Posterior cingulate gyrus (tissue), 11 donors: Measurements from ENCODE around the gene MORN1.
"Not testable (repeated sequence)": the region's sequence is repeated elsewhere in the genome, so short reads cannot be mapped to it uniquely, and the experiment has no call there.

Experiments used
- DNase-seq, 10 donors: peaks; one replicate each; pipeline versions ENCODE4 v3.0.0 to v3.0.0-alpha.2; 2020 to 2021; ENCODE audit warnings: mixed read lengths in 3 of 10
- intact Hi-C: fragments of 100-400 bp; cut with DNase I; formaldehyde crosslinking; loops from one replicate; pipeline ENCODE4 v1.15.1; 2023

MORN1 gene

GRCh38 chr1:2302292-2302925 lies 88.9 kb downstream of the MORN1 start:
- DNase-seq, result no peak
- intact Hi-C loops, result no loop called here

- intact Hi-C loops, result no loop called here
- no peak for DNase-seq
These were observed 89.6 kb downstream of the MORN1 start for GRCh38 chr1:2301607-2302291.

- intact Hi-C loops, result no loop called here
- DNase-seq, result peak in 6 of 10 donors; percentile 46 to 94 (median 56)
These were observed 90.3 kb downstream of the MORN1 start for GRCh38 chr1:2300851-2301606.

GRCh38 chr1:2300004-2300771 lies 91.2 kb downstream of the MORN1 start:
- intact Hi-C loops, result no loop called here
- no peak for DNase-seq

DNA sequence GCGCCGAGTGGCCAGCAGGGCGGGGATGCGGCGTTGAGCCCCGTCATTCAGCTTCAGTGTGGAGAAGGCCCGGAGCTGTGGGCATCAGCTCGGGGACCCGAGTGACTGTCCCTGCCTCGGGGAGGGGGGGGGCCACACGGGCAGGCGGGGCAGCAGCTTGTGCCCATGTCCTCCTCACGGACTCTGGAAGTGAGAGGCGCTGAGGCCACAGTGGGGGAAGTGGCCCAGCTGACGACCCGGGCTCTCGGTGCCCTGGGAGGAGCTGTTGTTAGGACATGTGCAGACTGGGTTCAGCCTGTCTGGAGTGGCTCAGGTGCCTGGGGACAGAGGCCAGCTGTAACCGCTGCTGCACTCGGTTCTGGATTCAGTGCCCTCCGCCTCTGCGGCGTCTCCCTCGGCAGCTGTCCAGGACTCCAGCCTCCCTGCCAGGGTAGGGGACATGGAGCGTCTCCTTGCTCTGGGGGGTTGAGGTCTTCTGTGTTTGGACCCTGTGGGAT lies 92.2 kb downstream of the MORN1 start:
- DNase-seq, result no peak
- intact Hi-C loops, result no loop called here

DNA sequence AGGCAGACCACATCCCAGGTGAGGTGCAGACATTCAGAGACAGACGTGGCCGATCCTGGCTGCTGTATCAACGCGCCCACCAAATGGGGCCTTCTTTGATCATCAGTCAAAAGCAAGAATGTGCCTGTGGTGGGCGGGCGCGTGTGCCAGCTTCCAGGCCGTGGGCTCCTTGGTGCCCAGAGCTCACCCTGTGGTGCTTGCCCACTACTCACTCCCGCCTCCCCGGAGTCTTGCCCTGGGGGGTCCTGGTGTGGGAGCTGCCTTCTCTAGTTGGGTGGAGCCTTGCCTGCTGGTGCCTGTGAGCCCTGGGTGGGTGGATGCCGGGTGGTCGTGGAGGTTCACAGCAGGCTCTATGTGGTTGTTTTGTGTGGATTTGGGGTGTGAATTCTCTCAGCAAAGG lies 92.7 kb downstream of the MORN1 start:
- intact Hi-C loops, result no loop called here
- DNase-seq, result no peak

DNA sequence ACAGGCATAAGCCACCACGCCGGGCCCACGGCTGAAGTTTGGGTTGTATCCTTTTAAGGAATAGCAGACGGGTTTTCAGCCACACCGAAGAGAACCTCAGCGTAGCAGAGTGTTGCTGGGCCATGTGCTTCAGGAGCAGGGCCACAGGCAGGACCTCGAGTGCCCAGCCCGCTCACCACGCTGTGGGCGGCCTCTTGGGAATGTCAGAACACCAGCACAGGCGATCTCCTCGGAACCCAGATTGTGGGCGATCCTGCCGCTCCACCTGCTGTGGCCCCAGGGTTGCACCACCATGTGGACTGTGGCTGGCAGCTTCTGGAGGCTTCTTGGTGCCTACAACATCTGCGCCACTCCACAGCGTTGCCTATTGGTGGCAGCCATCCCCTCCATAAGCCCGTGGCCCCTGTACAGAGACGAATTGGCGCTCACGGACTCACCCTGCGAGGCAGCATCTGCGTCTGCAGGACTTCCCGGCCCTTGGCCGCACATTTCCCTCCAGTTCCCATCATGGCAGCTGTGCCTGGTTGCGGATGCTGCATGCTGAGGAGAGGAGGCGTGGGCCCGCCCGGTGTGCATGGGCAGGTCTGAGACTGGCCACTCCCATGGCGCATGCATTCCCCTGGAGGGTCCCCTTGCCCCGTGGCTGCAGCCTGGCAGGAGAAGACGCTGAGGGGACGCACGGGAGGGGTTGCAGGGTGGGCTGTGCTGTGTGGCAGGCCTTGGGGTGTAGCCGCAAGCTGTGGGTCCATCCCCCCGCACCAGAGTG lies 93.9 kb downstream of the MORN1 start:
- DNase-seq, result no peak
- intact Hi-C loops, result no loop called here

GRCh38 chr1:2296614-2297013 lies 94.7 kb downstream of the MORN1 start:
- intact Hi-C loops, result no loop called here
- DNase-seq, result no peak

- intact Hi-C loops, DNase-seq: not testable (repeated sequence)
These were observed 95.1 kb downstream of the MORN1 start for GRCh38 chr1:2296211-2296610.

DNA sequence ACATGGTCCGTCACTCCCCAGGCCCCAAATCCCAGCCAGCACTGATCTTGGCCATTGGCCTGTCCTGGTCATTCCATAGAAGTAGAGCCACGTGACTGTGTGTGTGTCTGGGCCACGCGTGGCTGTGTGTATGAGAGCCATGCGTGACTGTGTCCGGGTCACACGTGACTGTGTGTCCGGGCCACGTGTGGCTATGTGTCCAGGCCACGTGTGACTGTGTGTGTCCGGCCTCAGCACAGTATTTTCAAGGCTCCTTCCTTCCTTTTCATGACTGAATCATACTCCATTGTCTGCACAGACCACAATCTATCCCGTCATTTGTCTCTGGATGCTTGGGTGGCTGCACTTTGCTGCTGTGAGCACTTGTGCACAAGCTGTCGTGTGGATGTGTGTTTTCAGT lies 95.8 kb downstream of the MORN1 start:
- DNase-seq, result no peak
- intact Hi-C loops, result no loop called here

GRCh38 chr1:2294725-2295078 lies 96.7 kb downstream of the MORN1 start:
- intact Hi-C loops, result no loop called here
- DNase-seq, result no peak

DNA sequence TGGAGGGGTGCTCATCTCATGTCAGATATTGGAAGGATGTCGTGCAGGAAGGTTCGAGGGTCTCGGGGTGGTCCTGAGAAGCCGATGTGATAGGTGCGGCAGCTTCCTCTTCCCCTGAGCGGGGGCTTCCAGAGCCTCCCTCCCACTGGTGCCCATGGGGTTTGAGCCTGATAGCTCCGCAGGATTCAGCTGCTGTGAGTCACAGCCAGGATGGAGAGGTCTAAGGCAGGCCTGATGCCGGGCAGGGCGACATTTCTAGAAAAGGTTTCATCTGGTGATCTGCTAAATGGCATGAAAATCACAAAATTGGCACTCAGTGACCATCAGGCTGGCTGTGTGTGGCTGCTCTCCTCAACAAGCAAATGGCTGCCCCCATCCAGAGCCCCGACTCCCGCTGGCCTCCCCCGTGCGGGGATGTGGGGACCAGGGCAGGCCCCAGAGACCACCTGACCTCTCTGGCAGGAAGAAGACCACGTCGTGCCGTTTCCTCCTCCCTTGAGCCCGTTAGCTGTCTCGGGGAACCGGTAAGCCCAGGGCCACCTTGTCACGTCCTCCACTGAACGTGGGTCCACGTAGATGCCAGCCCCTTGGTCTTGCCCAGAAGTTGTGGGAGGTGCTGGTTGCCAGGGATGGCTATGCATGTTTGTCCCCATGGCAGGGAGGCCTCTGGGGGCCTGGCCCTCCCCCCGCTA lies 97.2 kb downstream of the MORN1 start:
- no peak for DNase-seq
- intact Hi-C loops, result no loop called here

DNA sequence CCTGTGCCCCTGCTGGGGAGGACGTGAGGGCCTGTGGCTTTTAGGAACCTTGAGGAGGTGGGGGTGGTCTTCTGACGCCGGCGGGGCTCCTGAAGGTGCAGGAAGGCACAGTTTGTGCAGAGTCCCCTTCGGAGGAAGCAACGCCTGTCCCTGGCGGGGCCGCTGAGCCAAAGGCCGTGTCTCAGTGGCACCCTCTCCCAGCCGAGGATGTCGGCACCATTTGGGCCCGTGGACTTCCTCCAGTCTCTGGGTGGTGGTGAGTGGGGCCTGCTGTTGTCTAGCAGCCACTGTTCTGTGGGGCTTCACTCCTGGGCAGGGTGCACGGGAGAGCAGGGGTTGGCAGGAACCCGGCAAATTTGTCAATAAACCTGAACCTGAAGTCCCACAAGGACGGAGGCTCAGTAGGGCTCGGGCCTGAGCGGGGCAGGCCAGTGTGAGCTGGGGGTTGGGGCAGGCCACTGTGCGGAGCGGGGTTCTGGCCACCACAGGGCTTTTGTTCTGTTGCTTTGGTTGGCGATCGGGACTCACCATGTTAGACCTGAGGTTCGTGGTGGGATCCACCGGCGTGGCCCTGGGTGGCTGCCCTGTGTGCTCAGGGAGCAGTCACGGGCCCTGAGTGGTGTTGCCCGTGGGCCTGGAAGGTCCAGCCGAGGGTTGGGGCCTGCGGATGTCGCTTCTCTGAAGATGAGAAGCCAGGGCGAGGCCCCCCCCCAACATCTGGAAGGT lies 98.5 kb downstream of the MORN1 start:
- intact Hi-C loops, result no loop called here
- no peak for DNase-seq

GRCh38 chr1:2291577-2291976 lies 99.8 kb downstream of the MORN1 start:
- DNase-seq, result no peak

DNA sequence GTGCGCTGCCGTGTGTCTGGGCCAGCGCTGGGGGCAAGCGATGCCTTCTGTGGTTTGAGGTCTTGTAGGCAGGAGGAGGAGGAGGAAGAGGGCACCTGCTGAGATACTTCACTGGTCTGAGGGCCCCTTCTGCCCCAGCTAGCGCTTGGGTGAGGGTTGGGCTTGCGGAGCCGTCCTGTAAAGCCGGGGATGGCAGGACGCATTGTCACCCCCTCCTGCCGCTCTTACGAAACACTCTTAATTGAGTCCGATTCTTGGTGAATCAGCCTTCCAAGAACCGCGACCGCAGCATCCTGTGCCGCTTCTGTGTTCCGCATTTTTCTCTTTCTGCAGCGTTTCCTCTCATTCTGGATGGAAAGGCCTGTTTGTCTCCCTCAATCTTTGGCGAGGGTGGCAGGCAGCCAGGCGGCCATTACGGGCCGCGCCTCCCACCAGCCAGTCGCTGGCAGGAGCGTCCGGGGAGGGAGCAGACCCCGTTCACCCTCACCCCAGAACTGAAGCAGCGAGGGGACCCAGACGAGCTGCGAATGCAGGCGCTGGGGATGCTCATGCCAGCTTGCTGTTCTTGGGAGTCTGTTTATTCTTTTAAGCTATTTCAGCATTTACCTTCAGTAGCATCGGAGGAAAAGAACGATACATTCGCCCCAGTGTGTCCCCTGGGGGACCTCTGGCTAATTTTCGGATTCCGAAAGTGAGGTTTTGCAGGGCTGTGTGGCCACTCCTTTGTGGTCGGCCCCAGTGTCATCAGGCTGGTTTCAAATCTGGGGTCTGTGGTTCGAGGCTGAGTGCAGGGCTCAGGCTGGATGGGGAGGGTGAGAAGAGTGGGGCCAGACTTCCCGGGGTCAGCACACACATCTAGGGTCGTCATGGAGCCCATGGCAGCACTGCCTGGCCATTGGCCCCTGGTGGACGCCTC lies 100.5 kb downstream of the MORN1 start:
- intact Hi-C loops, result no loop called here
- DNase-seq, result peak; percentile 47 to 96 (median 71)

More at GRCh38 chr1:2291577-2291976, 99.8 kb downstream of the MORN1 start:
- intact Hi-C loops, result no loop called here

DNA sequence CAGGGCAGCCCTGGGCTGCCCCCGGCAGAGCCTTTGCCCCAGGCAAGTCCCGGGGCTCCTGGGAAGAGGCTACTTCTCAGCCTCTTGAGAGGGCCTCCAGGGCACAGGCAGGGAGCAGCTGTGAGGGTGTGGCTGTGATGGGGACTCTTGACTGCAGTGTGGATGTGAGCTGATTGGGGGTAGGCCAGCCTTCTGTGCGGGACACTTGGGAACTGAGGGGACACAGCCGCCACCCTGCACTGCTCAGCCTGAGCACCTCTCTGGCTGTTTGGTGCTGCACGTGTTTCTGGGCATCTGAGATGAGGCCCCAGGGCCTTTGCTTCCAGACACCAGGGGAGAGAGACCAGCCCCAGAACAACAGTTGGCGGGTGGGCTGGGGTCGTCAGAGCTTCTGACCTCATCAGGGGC lies 101.2 kb downstream of the MORN1 start:
- no peak for DNase-seq

GRCh38 chr1:2289607-2290006 lies 101.7 kb downstream of the MORN1 start:
- DNase-seq, result no peak
- intact Hi-C loops, result no loop called here

More for the DNA sequence above, 101.2 kb downstream of the MORN1 start:
- intact Hi-C loops, result no loop called here
